PC-3 (cell line): ENCODE data around the gene BDNF.

Source experiments
- CTCF ChIP-seq: fragments of 300-600 bp; sonication (generic); conservative IDR thresholded peaks from 2 replicates; pipeline ENCODE4 v1.5.1; 2017; ENCODE audit warnings: antibody characterized with exemption, low read depth, mild to moderate bottlenecking, low read length
- EZH2 ChIP-seq: fragments of 300-600 bp; sonication (generic); IDR thresholded peaks from one replicate; pipeline ENCODE4 v1.6.1; 2017; ENCODE audit warnings: antibody characterized with exemption, mild to moderate bottlenecking, low read length; ENCODE audit not compliant: unreplicated experiment
- EZH2phosphoT487 ChIP-seq: fragments of 300-600 bp; sonication (generic); IDR thresholded peaks from 2 replicates; pipeline ENCODE4 v1.6.1; 2018; ENCODE audit warnings: mild to moderate bottlenecking, antibody characterized with exemption, low read length, borderline replicate concordance

- no peak for TF ChIP-seq CTCF
- no peak for TF ChIP-seq EZH2
- no peak for TF ChIP-seq EZH2phosphoT487
Measured at GRCh38 chr11:27608951-27609350, 91.3 kb downstream of the BDNF start.
